HG03565 (cell line): ENCODE data around the gene ARID2.

Experiments used
- ATAC-seq: cut with Tn5 transposase; IDR thresholded peaks from one replicate; pipeline ENCODE4 v1.9.1; 2021; ENCODE audit warnings: mild to moderate bottlenecking, moderate library complexity; ENCODE audit not compliant: unreplicated experiment

ARID2 gene

DNA sequence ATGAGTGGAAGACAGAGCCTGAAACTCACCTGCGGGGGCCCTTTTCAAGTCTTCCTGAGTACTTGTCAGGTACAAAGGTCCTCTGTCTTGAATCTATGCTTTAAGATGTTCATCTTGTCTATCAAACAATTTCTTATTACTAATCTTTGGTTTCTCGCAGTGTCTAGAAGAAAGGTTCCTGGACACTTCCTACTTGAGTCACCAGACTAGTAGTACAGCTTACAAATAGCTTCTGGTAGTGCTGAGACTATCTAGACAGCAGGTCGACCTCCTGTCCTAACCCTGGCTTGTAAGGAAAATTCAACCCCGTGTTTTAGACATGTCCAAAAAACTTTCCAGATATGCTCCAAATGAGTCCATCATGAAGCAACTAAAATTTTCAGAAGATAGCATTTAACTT, 11.2 kb upstream of the ARID2 start:
- ATAC-seq, result no peak

GRCh38 chr12:45720069-45720468, 9.4 kb upstream of the ARID2 start:
- ATAC-seq, result no peak

DNA sequence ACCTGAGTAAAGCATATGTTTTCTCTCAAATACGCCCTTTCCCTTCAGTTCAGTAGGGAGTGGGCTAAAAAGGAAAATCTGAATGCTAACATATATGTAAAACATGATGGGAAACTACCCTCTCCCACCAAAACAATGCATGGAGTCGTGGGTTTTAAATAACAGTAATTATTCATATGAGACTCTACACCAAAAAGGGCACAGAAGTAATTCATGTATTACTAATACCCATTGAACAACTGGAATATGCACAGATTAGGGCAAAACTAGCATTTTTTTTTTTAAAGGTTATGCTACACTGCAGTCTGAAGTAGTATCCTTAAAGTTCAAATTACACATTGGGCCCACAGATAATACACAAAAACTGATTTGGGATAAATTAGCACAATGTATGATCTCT, 8.1 kb upstream of the ARID2 start:
- ATAC-seq, result no peak

DNA sequence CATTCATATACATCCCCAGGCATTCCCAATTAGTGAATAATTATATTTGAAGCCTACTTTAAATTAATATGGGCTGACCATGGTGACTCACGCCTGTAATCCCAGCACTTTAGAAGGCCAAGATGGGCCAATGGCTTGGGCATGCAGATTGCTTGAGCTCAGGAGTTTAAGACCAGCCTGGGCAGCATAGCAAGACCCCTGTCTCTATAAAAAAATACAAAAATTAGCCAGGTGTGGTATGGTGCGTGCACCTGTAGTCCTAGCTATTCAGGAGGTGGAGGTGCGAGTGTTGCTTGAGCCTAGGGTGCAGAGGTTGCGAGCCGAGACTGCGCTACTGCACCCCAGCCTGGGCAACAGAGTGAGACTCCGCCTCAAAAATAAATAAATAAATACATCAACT, 7.6 kb upstream of the ARID2 start:
- no peak for ATAC-seq

GRCh38 chr12:45725631-45726602, 3.6 kb upstream of the ARID2 start:
- ATAC-seq, result peak; percentile 14

GRCh38 chr12:45726603-45727300, 2.8 kb upstream of the ARID2 start:
- ATAC-seq, result no peak

GRCh38 chr12:45727301-45727979, 2.1 kb upstream of the ARID2 start:
- peak; percentile 51 for ATAC-seq

DNA sequence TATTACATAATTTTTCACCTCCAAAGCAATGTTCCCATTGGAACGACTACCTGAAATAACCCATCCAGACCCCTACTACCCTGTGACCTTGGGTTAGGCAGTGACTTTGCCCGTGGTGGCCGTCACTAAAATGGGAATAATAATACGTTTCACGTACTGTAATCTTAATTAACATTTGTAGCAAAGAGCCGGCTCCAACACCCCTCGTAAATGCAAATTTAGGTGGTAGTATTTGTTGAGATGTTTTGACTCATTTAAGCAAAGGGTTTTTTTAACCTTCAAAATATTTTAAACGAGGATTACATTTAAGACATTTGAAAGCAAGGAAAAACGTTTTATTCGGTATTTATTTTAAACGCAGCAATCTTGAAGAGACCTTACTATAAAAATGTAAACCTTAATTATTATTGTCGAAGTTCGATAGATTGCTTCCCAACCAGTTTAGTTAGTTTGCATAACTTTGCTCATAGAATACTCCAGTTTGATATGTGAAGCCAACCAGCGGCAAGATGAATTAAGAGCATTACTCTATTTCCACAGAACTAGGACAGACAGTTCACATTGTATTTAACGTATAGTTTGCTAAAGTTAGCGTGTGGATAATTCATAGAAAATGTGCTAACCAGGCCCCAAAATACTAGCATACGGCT, 1.4 kb upstream of the ARID2 start:
- no peak for ATAC-seq

GRCh38 chr12:45728630-45729232, 775 bp upstream of the ARID2 start:
- peak; percentile 43 for ATAC-seq

DNA sequence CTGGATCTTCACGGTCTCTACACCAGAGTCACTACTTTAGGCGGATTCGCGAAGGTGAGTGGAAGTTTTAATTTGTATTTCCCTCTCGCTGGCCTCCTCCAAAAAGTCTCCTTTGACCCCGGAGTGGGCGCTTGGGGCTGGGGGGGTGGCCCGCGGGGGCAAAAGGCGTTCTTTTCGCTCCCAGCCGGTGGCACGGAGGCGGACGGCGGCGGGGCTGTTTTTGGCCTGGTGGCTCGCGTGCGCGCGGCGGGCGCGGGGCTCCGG, 510 bp downstream of the ARID2 start:
- no peak for ATAC-seq

DNA sequence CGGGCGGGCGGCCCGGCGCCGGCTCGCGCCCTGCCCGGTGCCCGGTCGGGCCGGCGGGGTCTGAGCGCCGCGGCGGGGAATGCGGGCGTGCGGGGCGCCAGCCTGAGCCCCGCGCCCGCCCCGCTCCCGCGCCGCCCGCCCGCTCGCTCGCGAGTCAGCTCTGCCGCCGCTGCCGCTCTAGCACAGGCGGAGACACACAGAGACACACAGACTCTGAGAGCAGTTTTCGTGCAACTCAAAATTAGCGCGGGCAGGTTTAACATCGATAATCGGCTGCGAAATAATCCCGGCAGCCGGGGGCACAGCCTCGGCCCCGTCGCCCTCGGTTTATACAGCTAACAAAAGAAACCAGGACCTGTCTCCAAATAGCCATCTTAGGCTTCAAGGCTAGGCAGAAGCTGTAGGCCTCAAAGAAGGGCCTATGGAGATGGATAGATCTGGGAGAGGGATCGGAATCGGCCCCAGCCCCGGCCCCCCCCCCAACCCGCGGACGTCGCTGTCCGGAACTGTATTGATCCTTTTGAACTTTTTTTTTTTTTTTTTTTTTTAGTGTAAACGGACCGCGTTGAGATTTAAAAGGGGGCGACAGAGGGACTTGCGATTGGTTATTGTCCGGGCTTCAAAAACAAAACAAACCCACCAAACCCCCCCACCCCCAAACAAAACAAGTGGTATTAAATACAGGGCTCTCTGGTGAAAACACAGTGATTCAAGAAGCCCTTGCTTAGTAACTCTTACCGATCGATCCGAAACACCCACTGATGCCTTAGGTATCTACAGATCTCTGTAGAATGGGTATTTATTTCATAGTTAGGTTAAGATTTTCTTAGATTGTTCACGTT, 1.1 kb downstream of the ARID2 start:
- ATAC-seq, result no peak

GRCh38 chr12:45731190-45731775, 1.8 kb downstream of the ARID2 start:
- ATAC-seq, result no peak

DNA sequence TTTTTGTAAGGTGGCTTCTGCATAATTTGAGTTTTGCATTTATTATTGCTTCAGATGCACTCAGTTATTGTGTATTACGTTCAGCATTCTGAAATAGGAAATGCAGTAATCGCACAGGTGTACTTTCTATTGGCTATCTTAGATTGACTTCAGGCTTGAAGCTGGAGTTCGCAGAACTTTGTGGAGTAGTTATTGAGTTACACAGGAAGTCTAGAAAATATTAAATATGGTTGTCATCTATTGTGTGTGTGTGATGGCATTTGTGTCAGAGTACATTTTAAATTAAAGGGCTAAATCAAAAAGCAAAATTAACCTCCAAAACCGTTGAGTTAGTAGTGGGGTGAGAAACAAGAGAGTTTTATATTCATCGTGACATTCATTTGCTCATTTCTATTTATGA, 2.7 kb downstream of the ARID2 start:
- no peak for ATAC-seq

GRCh38 chr12:45732936-45733335, 3.4 kb downstream of the ARID2 start:
- no peak for ATAC-seq

DNA sequence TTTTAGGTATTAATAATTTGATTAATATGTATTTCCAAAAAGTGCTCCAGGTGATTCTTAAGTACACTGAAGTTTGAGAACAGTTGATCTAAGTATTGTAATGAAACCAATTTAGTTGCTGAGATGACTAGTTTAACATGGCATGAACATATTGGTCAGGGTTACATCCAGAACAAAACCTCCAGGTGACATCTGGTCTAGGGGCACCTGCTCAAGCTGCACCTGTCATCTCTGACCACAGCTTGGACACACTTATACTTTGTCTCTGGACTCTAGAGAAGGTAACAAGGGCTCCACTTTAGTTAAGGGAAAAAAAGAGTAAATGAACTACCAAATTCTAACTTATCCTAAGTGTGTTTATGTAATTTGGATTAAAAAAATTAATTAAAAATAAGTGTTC, 8.1 kb downstream of the ARID2 start:
- ATAC-seq, result no peak

GRCh38 chr12:45742590-45742989, 13.1 kb downstream of the ARID2 start:
- no peak for ATAC-seq

DNA sequence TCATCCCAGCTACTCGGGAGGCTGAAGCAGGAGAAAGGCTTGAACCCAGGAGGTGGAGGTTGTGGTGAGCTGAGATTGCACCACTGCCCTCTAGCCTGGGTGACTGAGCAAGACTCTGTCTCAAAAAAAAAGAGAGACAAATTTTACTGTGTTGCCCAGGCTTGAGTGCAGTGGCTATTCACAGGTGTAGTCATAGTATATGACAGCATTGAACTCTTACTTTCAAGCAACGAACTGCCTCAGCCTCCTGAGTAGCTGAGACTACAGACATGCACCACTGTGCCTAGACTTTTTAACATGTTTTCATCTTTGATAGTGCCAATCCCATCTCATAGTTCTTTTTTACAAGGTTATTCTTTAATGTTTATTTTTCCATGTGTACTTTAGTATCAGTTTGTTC, 13.7 kb downstream of the ARID2 start:
- no peak for ATAC-seq

DNA sequence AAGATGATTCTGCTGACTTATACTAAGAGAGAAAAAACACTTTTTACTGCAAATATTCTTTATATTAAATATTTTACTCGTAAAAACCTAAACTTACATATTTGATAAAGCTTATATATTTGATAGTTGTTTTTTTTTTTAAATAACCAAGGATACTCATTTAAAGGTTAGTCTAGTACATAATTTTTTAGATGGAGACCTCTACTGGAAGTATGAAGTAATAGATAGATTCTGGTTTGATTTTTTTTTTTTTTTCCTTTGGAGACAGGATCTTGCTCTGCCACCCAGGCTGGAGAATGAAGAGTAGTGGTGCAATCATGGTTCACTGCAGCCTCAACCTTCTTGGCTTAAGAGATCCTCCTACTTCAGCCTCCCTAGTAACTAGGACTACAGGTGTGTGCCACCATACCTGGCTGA, 16.4 kb downstream of the ARID2 start:
- ATAC-seq, result no peak

GRCh38 chr12:45756666-45757065, 27.2 kb downstream of the ARID2 start:
- ATAC-seq, result no peak

DNA sequence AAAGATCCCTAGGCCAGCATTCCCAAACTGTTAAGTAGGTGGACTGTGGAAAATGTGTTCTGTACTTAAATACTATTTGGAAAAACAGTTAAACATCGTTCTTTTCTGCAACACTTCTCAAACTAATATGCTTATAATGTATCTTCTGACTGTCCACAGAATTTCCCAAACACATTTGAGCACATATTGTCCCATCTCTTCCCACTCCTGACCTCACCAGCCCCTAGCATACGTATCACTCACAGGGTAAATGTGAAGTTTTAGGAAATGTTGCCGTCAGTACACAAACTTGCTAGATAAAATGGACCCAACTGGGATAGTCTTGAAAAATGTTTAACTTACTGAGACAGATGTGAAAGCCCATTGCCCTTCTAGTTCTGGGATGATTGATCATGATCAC, 27.7 kb downstream of the ARID2 start:
- no peak for ATAC-seq
